Neutrophil (primary cell): Measurements from ENCODE around the gene NCOA6.
"Not testable (repeated sequence)": the region's sequence is repeated elsewhere in the genome, so short reads cannot be mapped to it uniquely, and the experiment has no call there.

Experiments
- H3K27ac ChIP-seq: fragments of 200-600 bp; sonication (generic); 2 replicates; pipeline ENCODE4 v1.5.1; 2016; ENCODE audit warnings: mild to moderate bottlenecking, moderate library complexity
- H3K27me3 ChIP-seq: fragments of 200-600 bp; sonication (generic); 2 replicates; pipeline ENCODE4 v1.6.0; 2016; ENCODE audit warnings: mild to moderate bottlenecking
- H3K36me3 ChIP-seq: fragments of 200-600 bp; sonication (generic); 2 replicates; pipeline ENCODE4 v1.5.1; 2017
- H3K4me1 ChIP-seq, 2 experiments: fragments of 200-600 bp in 1 of 2; sonication (generic) in 1 of 2; 1 replicate in 1 of 2; 2 replicates in 1 of 2; pipeline versions ENCODE4 v1.5.1 to v1.6.1; 2013 to 2016; ENCODE audit warnings: low read depth in 1 of 2, low read length in 1 of 2, mild to moderate bottlenecking in 1 of 2, moderate library complexity in 1 of 2; ENCODE audit not compliant: control insufficient read depth in 1 of 2, insufficient read depth in 1 of 2
- H3K4me3 ChIP-seq, 2 experiments: fragments of 200-600 bp in 1 of 2; sonication (generic) in 1 of 2; 1 replicate in 1 of 2; 2 replicates in 1 of 2; pipeline ENCODE4 v1.5.1; 2013 to 2016; ENCODE audit warnings: low read depth in 1 of 2, low read length in 1 of 2, mild to moderate bottlenecking in 1 of 2, moderate library complexity in 1 of 2
- H3K9me3 ChIP-seq: fragments of 200-600 bp; sonication (generic); 2 replicates; pipeline ENCODE4 v1.5.1; 2016
- CTCF ChIP-seq: fragments of 200-600 bp; sonication (generic); IDR thresholded peaks from 2 replicates; pipeline ENCODE4 v1.5.1; 2016; ENCODE audit warnings: antibody characterized with exemption

The NCOA6 gene

GRCh38 chr20:34732523-34732922 lies 92.9 kb downstream of the NCOA6 start:
- no peak for TF ChIP-seq CTCF
- no peaks in the 10 kb centered on the region for H3K27me3 ChIP-seq
- H3K4me3 ChIP-seq = no peak overlapping the region
- no peaks in the 10 kb centered on the region for H3K9me3 ChIP-seq
- H3K27ac ChIP-seq = no peak overlapping the region
- H3K36me3 ChIP-seq = peaks cover 73% of the 10 kb centered on the region
- no peaks in the 10 kb centered on the region for H3K4me1 ChIP-seq

DNA sequence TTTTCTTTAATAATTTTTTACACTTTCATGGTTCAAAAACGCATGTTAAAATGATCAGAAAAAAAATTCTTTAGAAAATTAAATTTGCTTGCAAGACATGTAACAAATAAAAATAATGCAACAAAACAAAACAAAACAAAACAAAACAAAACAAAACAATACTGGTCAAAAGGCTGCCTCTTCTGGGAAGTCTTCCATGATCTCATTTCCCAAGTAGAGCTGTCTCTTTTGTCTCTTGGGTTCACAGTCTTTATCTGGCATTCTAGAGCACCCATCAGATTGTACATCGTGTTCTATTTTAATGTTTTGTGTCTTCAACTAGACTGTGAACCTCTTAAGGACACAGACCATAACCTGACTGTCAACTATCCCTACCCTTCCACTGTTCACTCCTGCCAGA lies 96.0 kb downstream of the NCOA6 start:
- Histone ChIP-seq H3K4me3 (no peak overlapping the region), H3K36me3 (peaks cover 83% of the 10 kb centered on the region), H3K27ac (no peak overlapping the region), H3K9me3 (no peaks in the 10 kb centered on the region), H3K27me3 (no peaks in the 10 kb centered on the region), H3K4me1 (no peaks in the 10 kb centered on the region)
- TF ChIP-seq CTCF = no peak

DNA sequence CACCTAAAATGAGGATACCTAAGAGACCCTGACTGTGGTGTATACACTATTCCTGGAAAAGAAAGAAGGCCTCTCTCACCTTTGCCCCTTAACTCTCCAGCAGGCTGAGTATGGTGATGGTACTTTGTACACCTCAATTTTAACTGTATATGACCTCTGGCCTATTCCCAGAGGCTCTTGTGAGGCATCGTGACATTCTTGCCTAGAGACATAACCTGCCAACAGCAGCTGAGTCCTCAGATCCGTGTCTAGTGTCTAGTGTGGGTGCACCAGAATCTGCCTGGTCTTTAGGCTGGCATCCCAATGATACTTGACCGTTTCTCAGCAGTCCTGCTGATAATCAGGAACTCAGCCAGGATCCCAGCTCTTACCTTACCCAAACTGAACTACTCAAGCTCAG lies 101.3 kb downstream of the NCOA6 start:
- peaks cover 76% of the 10 kb centered on the region for H3K36me3 ChIP-seq
- H3K4me1 ChIP-seq = no peaks in the 10 kb centered on the region
- H3K9me3 ChIP-seq = no peaks in the 10 kb centered on the region
- no peak for TF ChIP-seq CTCF
- H3K4me3 ChIP-seq = no peak overlapping the region
- no peaks in the 10 kb centered on the region for H3K27me3 ChIP-seq
- H3K27ac ChIP-seq = no peak overlapping the region

- not testable (repeated sequence) for H3K4me3 ChIP-seq, H3K9me3 ChIP-seq, H3K27me3 ChIP-seq, H3K27ac ChIP-seq, H3K4me1 ChIP-seq
- peaks cover 75% of the 10 kb centered on the region for H3K36me3 ChIP-seq
These were observed 102.9 kb downstream of the NCOA6 start for GRCh38 chr20:34722560-34722959.

DNA sequence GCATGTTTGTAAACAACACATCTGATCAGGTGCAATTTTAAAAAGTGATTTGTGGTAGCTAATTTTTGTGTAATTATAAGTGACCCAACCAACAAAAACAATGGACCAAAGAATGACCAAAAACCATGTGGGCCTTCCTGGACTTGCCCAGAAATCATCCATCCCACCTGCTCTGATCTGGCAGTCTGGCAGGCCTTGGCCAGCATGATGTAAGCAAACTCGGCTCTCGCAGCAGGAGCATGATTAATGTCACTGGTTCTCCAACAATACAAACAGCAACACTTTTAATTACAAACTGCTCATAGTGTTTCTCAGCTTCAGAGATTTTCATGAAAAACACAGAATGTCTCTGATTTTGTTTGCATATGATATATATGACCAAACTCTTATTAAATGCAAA lies 105.2 kb downstream of the NCOA6 start:
- no peaks in the 10 kb centered on the region for H3K9me3 ChIP-seq
- no peak for TF ChIP-seq CTCF
- H3K36me3 ChIP-seq = peaks cover 62% of the 10 kb centered on the region
- H3K4me1 ChIP-seq = no peaks in the 10 kb centered on the region
- H3K4me3 ChIP-seq = no peak overlapping the region
- H3K27me3 ChIP-seq = no peaks in the 10 kb centered on the region
- H3K27ac ChIP-seq = no peak overlapping the region

GRCh38 chr20:34719242-34720017 lies 106.0 kb downstream of the NCOA6 start:
- H3K9me3 ChIP-seq, H3K27me3 ChIP-seq, H3K27ac ChIP-seq, H3K4me1 ChIP-seq, H3K4me3 ChIP-seq: not testable (repeated sequence)
- H3K36me3 ChIP-seq = peaks cover 63% of the 10 kb centered on the region
